ENCODE measurements around the gene TMEM229B. TPM values are rescaled to one million over a fixed set of nuclear protein-coding genes. Genes with fewer than 3 reads are reported as not detected.

The TMEM229B gene
- total and polyA plus RNA-seq, 2 of the 4 experiments (the other 2 are of a cell fraction), result under 0.01 TPM; not detected in 1

DNA sequence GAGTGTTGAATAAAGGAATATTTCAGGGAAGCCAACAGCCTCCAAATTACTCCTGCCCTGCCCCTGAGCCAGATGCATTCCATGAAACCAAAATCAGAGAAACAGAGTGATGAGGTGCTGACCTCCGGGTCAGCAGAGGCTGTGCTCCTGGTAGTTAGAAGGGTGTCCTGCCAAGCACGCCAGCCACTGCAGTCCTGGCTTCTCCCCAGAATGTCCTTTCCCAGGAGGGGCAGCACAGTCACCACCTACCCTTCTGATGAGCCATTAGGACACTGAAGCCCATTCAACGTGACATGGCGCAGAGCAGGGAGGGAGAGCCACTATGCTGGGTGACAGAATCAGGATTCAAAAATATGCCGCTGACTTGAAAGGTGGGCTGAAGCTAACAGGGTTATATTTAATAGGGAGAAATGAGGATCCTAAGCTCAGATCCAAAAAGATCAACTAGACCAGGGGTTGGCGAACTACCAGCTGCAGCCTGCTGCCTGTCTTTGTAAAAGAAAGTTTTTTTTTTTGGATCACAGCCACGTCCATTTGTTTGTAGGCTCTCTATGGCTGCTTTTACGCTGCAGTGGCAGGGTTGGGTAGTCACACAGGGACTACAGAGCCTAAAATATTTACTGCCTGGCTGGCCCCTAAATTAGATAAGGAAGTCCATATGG lies 42.0 kb downstream of the TMEM229B start:
- H3K36me3 ChIP-seq (ENCODE audit: control insufficient read depth, insufficient read depth, low read length), result no peaks in the 10 kb centered on the region
- no peak overlapping the region for H4K8ac ChIP-seq (ENCODE audit: low read depth in 2 of 2, low read length in 2 of 2)
- no peak overlapping the region for H3K23ac ChIP-seq (ENCODE audit: low read depth, low read length)
- no peaks in the 10 kb centered on the region for H3K4me1 ChIP-seq (ENCODE audit: control insufficient read depth, insufficient read depth, low read length)
- H2BK15ac ChIP-seq (ENCODE audit: low read depth, low read length), result no peak overlapping the region
- no peak overlapping the region for H2AFZ ChIP-seq (replicated peaks; ENCODE audit: low read length, poor library complexity)
- no peak overlapping the region for H2BK20ac ChIP-seq (ENCODE audit: low read depth, low read length)
- no peaks in the 10 kb centered on the region for H3K9me1 ChIP-seq (ENCODE audit: insufficient read depth, low read length)
- H3K4me3 ChIP-seq (ENCODE audit: insufficient read depth, low read depth, low read length), result no peak overlapping the region
- no peak overlapping the region for H3K4me2 ChIP-seq (ENCODE audit: low read depth, low read length)
- in situ Hi-C loops (cut with MboI; ENCODE audit: low sequenced_read_pairs), result loop anchor here (10.0 to 25.0 kb wide), 2 partner anchors 108 to 266 kb away; partner anchors contain the start of gene RDH12
- H2AK5ac ChIP-seq (ENCODE audit: low read depth, low read length), result no peak overlapping the region
- no peak overlapping the region for H3K4ac ChIP-seq (ENCODE audit: low read depth, low read length)
- BruUV-seq (replicated peaks), result no TSS peak
- ChIA-PET CTCF (no interaction called here), POLR2A (ENCODE audit: unreplicated experiment) (no interaction called here)
- DNase-seq (no peak), ATAC-seq (ENCODE audit: low read depth) (no peak)
- WGBS, 2 experiments (ENCODE audit: extremely low coverage in 2 of 2, insufficient read length in 1 of 2), result 80% methylated on average over 1 of the region's 8 CpGs; no CpG with 5 or more reads in 1 of the 2 experiments
- H4K91ac ChIP-seq (ENCODE audit: insufficient read depth, low read depth, low read length), result no peak overlapping the region
- no peaks in the 10 kb centered on the region for H3K9me3 ChIP-seq (ENCODE audit: control insufficient read depth, insufficient read depth, low read length)
- dilution Hi-C loops (cut with HindIII; ENCODE audit: low sequenced_read_pairs, unreplicated experiment), result no loop called here
- intact Hi-C loops (cut with micrococcal nuclease), result no loop called here
- H3K18ac ChIP-seq (ENCODE audit: low read depth, low read length), result no peak overlapping the region
- no peak overlapping the region for H3K9ac ChIP-seq (ENCODE audit: low read depth, low read length)
- H2BK120ac ChIP-seq (ENCODE audit: low read depth, low read length), result no peak overlapping the region
- H3K27me3 ChIP-seq (ENCODE audit: control insufficient read depth, insufficient read depth, low read length), result peaks cover 30% of the 10 kb centered on the region
- no peaks in the 10 kb centered on the region for H4K20me1 ChIP-seq (ENCODE audit: insufficient read depth, low read length)
- no peak for TF ChIP-seq MAZ (IDR thresholded peaks at IDR 0.05; ENCODE audit: borderline replicate concordance, low read depth, low read length)
- no peak for TF ChIP-seq CEBPB (IDR thresholded peaks at IDR 0.05; ENCODE audit: low read depth, low read length)
- TF ChIP-seq POLR2A (IDR thresholded peaks at IDR 0.05; ENCODE audit: low read depth, low read length), result no peak
- no peak for TF ChIP-seq CHD1 (IDR thresholded peaks at IDR 0.05; ENCODE audit: low read depth, low read length)
- no peak for TF ChIP-seq BHLHE40 (IDR thresholded peaks at IDR 0.05; ENCODE audit: low read depth, low read length)
- no peak for TF ChIP-seq SMC3 (IDR thresholded peaks at IDR 0.05; ENCODE audit: low read depth, low read length)
- TF ChIP-seq MAFK (IDR thresholded peaks at IDR 0.05; ENCODE audit: low read depth, low read length), result no peak
- no peak for TF ChIP-seq RCOR1 (IDR thresholded peaks at IDR 0.05; ENCODE audit: insufficient replicate concordance, low read length)
- no peak overlapping the region for H3K56ac ChIP-seq (ENCODE audit: extremely low read depth, insufficient read depth, low read length)
- no peaks in the 10 kb centered on the region for H3K79me1 ChIP-seq (ENCODE audit: low read depth in 1 of 2, low read length in 2 of 2)
- H2AK9ac ChIP-seq (replicated peaks; ENCODE audit: low read depth, low read length, poor library complexity), result no peak overlapping the region
- no peak overlapping the region for H3K14ac ChIP-seq (replicated peaks; ENCODE audit: low read depth, low read length)
- no peak overlapping the region for H2BK5ac ChIP-seq (ENCODE audit: low read depth, low read length, poor library complexity, severe bottlenecking)
- H3K27ac ChIP-seq (ENCODE audit: insufficient read depth, low read length), result no peak overlapping the region
- no peak overlapping the region for H4K5ac ChIP-seq (ENCODE audit: low read depth, low read length)
